GM12878 (cell line): ENCODE measurements around the gene SLC12A9. TPM values are rescaled to one million over a fixed set of nuclear protein-coding genes. Genes with fewer than 3 reads are reported as not detected.

Experiments
- ATAC-seq: fragments of 200-7000 bp; cut with Tn5 transposase; 3 replicates; pipeline ENCODE4 v1.9.1; 2020; ENCODE audit warnings: mild to moderate bottlenecking, moderate library complexity
- BruUV-seq: library from RNA; stranded (reverse); fragments of 400-500 nt; replicated peaks from 2 replicates; lab custom pipeline; 2021; lab: Mats Ljungman, UMichigan
- CTCF ChIA-PET: fragments of 300-600 bp; sonication (Branson Sonifier 250); formaldehyde crosslinking; extraction: SDS; loops from one replicate; lab custom pipeline; 2021; ENCODE audit warnings: inconsistent platforms; lab: Yijun Ruan, JAX
- POLR2A ChIA-PET: fragments of 350-600 bp; formaldehyde crosslinking; extraction: SDS; loops from one replicate; lab custom pipeline; 2021; ENCODE audit warnings: inconsistent platforms; lab: Charles Lee
- RAD21 ChIA-PET: fragments of 300-600 bp; sonication (Branson Sonifier 250); formaldehyde crosslinking; loops from one replicate; lab custom pipeline; 2023; ENCODE audit warnings: antibody characterized with exemption; ENCODE audit not compliant: unreplicated experiment; lab: Charles Lee
- SMC1A ChIA-PET: fragments of 300-600 bp; sonication (Branson Sonifier 250); formaldehyde crosslinking; loops from one replicate; lab custom pipeline; 2023; ENCODE audit not compliant: unreplicated experiment, uncharacterized antibody; lab: Charles Lee
- DNase-seq: peaks from one replicate; pipeline ENCODE4 v3.0.0-alpha.2; 2011; ENCODE audit warnings: low read depth, low spot score
- FAIRE-seq: peaks from 3 replicates; lab custom pipeline; 2011; peaks lifted over from hg19 to GRCh38; lab: Jason Lieb, UNC
- H2AFZ ChIP-seq: 2 replicates; pipeline ENCODE4 v1.6.0; 2011; ENCODE audit warnings: low read depth, low read length, control low read depth; ENCODE audit not compliant: control insufficient read depth
- H3K27ac ChIP-seq: 2 replicates; pipeline ENCODE4 v1.5.1; 2011; ENCODE audit warnings: control low read depth; ENCODE audit not compliant: control insufficient read depth, insufficient read depth
- H3K27me3 ChIP-seq, 2 experiments: replicated peaks in 1 of 2; 2 replicates each; pipeline versions ENCODE4 v1.6.0 to v1.6.1; 2011; ENCODE audit warnings: low read length in 1 of 2; ENCODE audit not compliant: control insufficient read depth in 2 of 2, insufficient read depth in 2 of 2
- H3K36me3 ChIP-seq, 2 experiments: 2 replicates each; pipeline ENCODE4 v1.5.1; 2011; ENCODE audit warnings: low read length in 1 of 2; ENCODE audit not compliant: control insufficient read depth in 2 of 2, insufficient read depth in 2 of 2
- H3K4me1 ChIP-seq: 2 replicates; pipeline ENCODE4 v1.6.1; 2011; ENCODE audit warnings: mild to moderate bottlenecking, low read length, moderate library complexity, mixed read lengths; ENCODE audit not compliant: control insufficient read depth, insufficient read depth
- H3K4me2 ChIP-seq: 2 replicates; pipeline ENCODE4 v1.6.0; 2011; ENCODE audit warnings: control low read depth; ENCODE audit not compliant: control insufficient read depth, insufficient read depth
- H3K4me3 ChIP-seq: fragments of 200-600 bp; sonication (generic); 2 replicates; pipeline ENCODE4 v1.5.1; 2016
- H3K79me2 ChIP-seq: 2 replicates; pipeline ENCODE4 v1.6.0; 2011; ENCODE audit warnings: low read length; ENCODE audit not compliant: control insufficient read depth, insufficient read depth
- H3K9ac ChIP-seq: 2 replicates; pipeline ENCODE4 v1.8.0; 2011; ENCODE audit warnings: low read length, control low read depth, mixed read lengths; ENCODE audit not compliant: control insufficient read depth, insufficient read depth
- H3K9me3 ChIP-seq: replicated peaks from 3 replicates; pipeline ENCODE4 v1.5.1; 2011; ENCODE audit warnings: mild to moderate bottlenecking, low read length; ENCODE audit not compliant: control insufficient read depth, insufficient read depth
- H4K20me1 ChIP-seq: 2 replicates; pipeline ENCODE4 v1.6.0; 2011; ENCODE audit not compliant: control insufficient read depth, insufficient read depth
- EZH2 ChIP-seq: IDR thresholded peaks from 2 replicates; pipeline ENCODE4 v1.6.1; 2012; ENCODE audit warnings: low read depth, mild to moderate bottlenecking, control low read depth, inconsistent platforms, low read length, borderline replicate concordance; ENCODE audit not compliant: control insufficient read depth
- MYB ChIP-seq: fragments of 150-350 bp; IDR thresholded peaks from 2 replicates; pipeline ENCODE4 v1.6.1; 2014; ENCODE audit warnings: mild to moderate bottlenecking, low read depth, low read length, borderline replicate concordance
- POU2F2 ChIP-seq: IDR thresholded peaks from 3 replicates; pipeline ENCODE4 v1.6.1; 2011; ENCODE audit warnings: low read depth, mild to moderate bottlenecking, low read length, borderline replicate concordance
- REST ChIP-seq: IDR thresholded peaks from 2 replicates; pipeline ENCODE4 v1.6.1; 2012; ENCODE audit warnings: mild to moderate bottlenecking, low read depth, low read length
- SUPT20H ChIP-seq: IDR thresholded peaks from 2 replicates; pipeline ENCODE4 v1.6.1; 2011; ENCODE audit warnings: low read depth, mild to moderate bottlenecking, low read length, moderate library complexity, borderline replicate concordance; ENCODE audit not compliant: control insufficient read depth
- ZBTB33 ChIP-seq: fragments of 450-650 bp; IDR thresholded peaks from 2 replicates; pipeline ENCODE4 v1.6.1; 2017; ENCODE audit warnings: mild to moderate bottlenecking
- ZNF24 ChIP-seq: fragments of 450-650 bp; IDR thresholded peaks from 2 replicates; pipeline ENCODE4 v1.6.1; 2017; ENCODE audit warnings: antibody characterized with exemption, mild to moderate bottlenecking
- ZNF687 ChIP-seq: fragments of 450-650 bp; IDR thresholded peaks from 2 replicates; pipeline ENCODE4 v1.6.1; 2017; ENCODE audit warnings: mild to moderate bottlenecking, moderate library complexity
- WGBS: methylation state at CpG from one replicate; pipeline ENCODE4 v1.1.6; 2016; ENCODE audit warnings: low lambda C conversion rate; ENCODE audit not compliant: insufficient replicate concordance, insufficient coverage; ENCODE audit errors: missing lambda C conversion rate; 5-methylcytosine and 5-hydroxymethylcytosine counted together
- in situ Hi-C: fragments of 300-500 bp; cut with MboI; formaldehyde crosslinking; loops from 9 replicates; pipeline ENCODE4 v1.14.3; 2018; ENCODE audit warnings: mixed read lengths
- intact Hi-C: fragments of 100-400 bp; cut with micrococcal nuclease; formaldehyde crosslinking; loops from one replicate; pipeline ENCODE4 v1.14.2; 2022; ENCODE audit not compliant: unreplicated experiment
- polyA plus RNA-seq, 11 experiments: library from polyadenylated mRNA; depleted of rRNA in 4 of 11; unstranded in 6 of 11; stranded (reverse) in 5 of 11; fragments of >200 nt; fragmentation: Nextera tagmentation in 4 of 11; fragmentation: Illumina TruSeq in 1 of 11; extraction: Ambion mirVana in 4 of 11; extraction: Trizol in 1 of 11; gene quantifications; 1 replicate in 1 of 11; 2 replicates in 10 of 11; pipeline versions ENCODE4 v1.2.1 to v1.2.3, GENCODE V29; 2011 to 2016; ENCODE audit warnings: inconsistent platforms in 2 of 11, missing spikeins in 2 of 11, low read depth in 1 of 11
- total RNA-seq, 4 experiments: library from RNA; depleted of rRNA in 3 of 4; stranded (reverse); fragments of >200 nt in 3 of 4; fragmentation: Illumina TruSeq in 1 of 4; extraction: Trizol in 1 of 4; gene quantifications; 2 replicates each; pipeline versions ENCODE4 v1.2.1 to v1.2.3, GENCODE V29; 2013 to 2021

Gene SLC12A9
- total and polyA plus RNA-seq, 10 of the 15 experiments (the other 5 are each of a cell fraction or from before 2014, with no cell fraction given) = 0.24 to 18.5 (median 9.4) TPM

GRCh38 chr7:100847360-100847759 is 5.2 kb upstream of the SLC12A9 start (continued):
- no peak for TF ChIP-seq ZNF24

GRCh38 chr7:100854146-100854895 is 1.8 kb downstream of the SLC12A9 start:
- no peaks in the 10 kb centered on the region for H3K27me3 ChIP-seq
- in situ Hi-C loops (loop anchor here (10.0 kb wide), 2 partner anchors 150 to 380 kb away; partner anchors contain the start of genes POP7 and TSC22D4), intact Hi-C loops (no loop called here)
- ChIA-PET SMC1A (interaction anchor here (0.9 to 3.7 kb wide), 3 partner anchors 35 to 162 kb away, joined by 4 to 17 read pairs (median 4); partner anchors contain the start of gene UFSP1), CTCF (interaction anchor here (1.2 to 7.7 kb wide), 4 partner anchors 52 to 290 kb away, joined by 5 to 238 read pairs (median 47); partner anchors contain the start of gene POP7), RAD21 (interaction anchor here (0.7 to 4.6 kb wide), 4 partner anchors 33 to 162 kb away, joined by 3 to 43 read pairs (median 4); partner anchors contain the start of gene POP7), POLR2A (interaction anchor here (0.6 to 1.7 kb wide), 6 partner anchors 21 to 878 kb away, joined by 3 to 8 read pairs (median 3); partner anchors contain the start of genes PCOLCE and SRRT)
- H4K20me1 ChIP-seq = no peaks in the 10 kb centered on the region
- BruUV-seq = no TSS peak
- WGBS = 96% methylated on average over 14 of the region's 14 CpGs
- peaks cover 10% of the 10 kb centered on the region for H3K79me2 ChIP-seq
- H3K4me2 ChIP-seq = peak overlapping the region; percentile 100
- ATAC-seq (no peak), DNase-seq (no peak), FAIRE-seq (no peak)
- no peak overlapping the region for H3K27ac ChIP-seq
- no peak overlapping the region for H3K9ac ChIP-seq
- peak overlapping the region; percentile 91; the same call in 1 of the 2 replicates for H3K4me3 ChIP-seq
- H3K4me1 ChIP-seq = peaks cover 2% of the 10 kb centered on the region
- H2AFZ ChIP-seq = no peak overlapping the region
- H3K9me3 ChIP-seq = no peaks in the 10 kb centered on the region
- no peaks in the 10 kb centered on the region for H3K36me3 ChIP-seq
- TF ChIP-seq EZH2 (no peak), ZNF687 (no peak), ZBTB33 (no peak), MYB (no peak), SUPT20H (no peak), POU2F2 (no peak), REST (no peak)
